HepG2 (cell line): ENCODE results near the gene EZH1. TPM values are rescaled to one million over a fixed set of nuclear protein-coding genes. Genes with fewer than 3 reads are reported as not detected.

Source experiments
- ATF7-NPFF ChIP-seq: sonication (generic); formaldehyde crosslinking; IDR thresholded peaks from 2 replicates; pipeline ENCODE4 v1.8.1; 2023; ENCODE audit warnings: mild to moderate bottlenecking, low read depth, missing genetic modification reagents, moderate library complexity
- ELK4 ChIP-seq: sonication (generic); formaldehyde crosslinking; IDR thresholded peaks from 2 replicates; pipeline ENCODE4 v1.9.0; 2021; ENCODE audit warnings: missing genetic modification reagents, borderline replicate concordance
- ETV5 ChIP-seq: IDR thresholded peaks from 2 replicates; pipeline ENCODE4 v1.6.1; 2018; ENCODE audit warnings: missing biosample characterization, missing genetic modification reagents, inconsistent platforms, borderline replicate concordance
- IKZF4 ChIP-seq: sonication (generic); formaldehyde crosslinking; IDR thresholded peaks from 2 replicates; pipeline ENCODE4 v1.5.1; 2020; ENCODE audit warnings: borderline replicate concordance, mild to moderate bottlenecking, low read depth, missing genetic modification reagents; ENCODE audit errors: not compliant biosample characterization
- JUNB ChIP-seq: sonication (generic); formaldehyde crosslinking; IDR thresholded peaks from 2 replicates; pipeline ENCODE4 v1.8.0; 2022; ENCODE audit warnings: missing genetic modification reagents, mild to moderate bottlenecking, borderline replicate concordance
- MBNL3 ChIP-seq: fragments of 250-450 bp; sonication (Bioruptor Pico); conservative IDR thresholded peaks from 2 replicates; pipeline ENCODE4 v1.8.0; 2022; ENCODE audit warnings: mild to moderate bottlenecking, inconsistent platforms
- PAXIP1 ChIP-seq: sonication (generic); formaldehyde crosslinking; conservative IDR thresholded peaks from 2 replicates; pipeline ENCODE4 v1.4.0; 2020; ENCODE audit warnings: mild to moderate bottlenecking, missing genetic modification reagents, moderate library complexity
- RXRB ChIP-seq: IDR thresholded peaks from 2 replicates; pipeline ENCODE4 v1.6.1; 2016; ENCODE audit warnings: borderline replicate concordance, missing genetic modification reagents, missing compliant biosample characterization
- SP4 ChIP-seq: sonication (generic); formaldehyde crosslinking; IDR thresholded peaks from 2 replicates; pipeline ENCODE4 v1.8.1; 2023; ENCODE audit warnings: mild to moderate bottlenecking, missing genetic modification reagents
- TBP ChIP-seq: sonication (generic); formaldehyde crosslinking; IDR thresholded peaks from 2 replicates; pipeline ENCODE4 v1.5.0; 2020; ENCODE audit warnings: missing genetic modification reagents
- THAP7 ChIP-seq: sonication (generic); formaldehyde crosslinking; IDR thresholded peaks from 2 replicates; pipeline ENCODE4 v1.8.1; 2023; ENCODE audit warnings: mild to moderate bottlenecking, missing genetic modification reagents
- ZIK1 ChIP-seq: sonication (generic); formaldehyde crosslinking; IDR thresholded peaks from 2 replicates; pipeline ENCODE4 v1.5.0; 2020; ENCODE audit warnings: mild to moderate bottlenecking, low read depth, missing genetic modification reagents, borderline replicate concordance
- ZNF441 ChIP-seq: sonication (generic); formaldehyde crosslinking; IDR thresholded peaks from 2 replicates; pipeline ENCODE4 v1.7.0; 2021; ENCODE audit warnings: missing genetic modification reagents, borderline replicate concordance
- polyA plus RNA-seq, 8 experiments: library from polyadenylated mRNA; depleted of rRNA in 3 of 8; stranded (reverse) in 7 of 8; unstranded in 1 of 8; fragments of >200 nt; fragmentation: Illumina TruSeq in 4 of 8; extraction: Trizol in 4 of 8; gene quantifications; 2 replicates each; pipeline versions ENCODE4 v1.2.1 to v1.2.3, GENCODE V29; 2011 to 2016; ENCODE audit warnings: low read depth in 4 of 8, missing spikeins in 1 of 8, mixed read lengths in 1 of 8; ENCODE audit not compliant: insufficient read depth in 1 of 8
- total RNA-seq, 5 experiments: library from RNA; depleted of rRNA; stranded (reverse); fragments of >200 nt; fragmentation: Illumina TruSeq; extraction: Trizol; gene quantifications; 2 replicates each; pipeline ENCODE4 v1.2.3, GENCODE V29; 2016; ENCODE audit warnings: low read depth in 1 of 5
- TF ChIP-seq, protein P1 (sequence below): sonication (generic); formaldehyde crosslinking; IDR thresholded peaks from 2 replicates; pipeline ENCODE4 v1.4.0; 2020; ENCODE audit warnings: mild to moderate bottlenecking, missing genetic modification reagents, borderline replicate concordance
- TF ChIP-seq, protein P2 (sequence below): sonication (generic); formaldehyde crosslinking; IDR thresholded peaks from 2 replicates; pipeline ENCODE4 v1.4.0; 2020; ENCODE audit warnings: missing genetic modification reagents, mild to moderate bottlenecking, borderline replicate concordance

EZH1 gene
- total and polyA plus RNA-seq, 2 of the 13 experiments (the other 11 are each of a cell fraction or from before 2014, with no cell fraction given): 11.6 to 24.0 TPM

DNA sequence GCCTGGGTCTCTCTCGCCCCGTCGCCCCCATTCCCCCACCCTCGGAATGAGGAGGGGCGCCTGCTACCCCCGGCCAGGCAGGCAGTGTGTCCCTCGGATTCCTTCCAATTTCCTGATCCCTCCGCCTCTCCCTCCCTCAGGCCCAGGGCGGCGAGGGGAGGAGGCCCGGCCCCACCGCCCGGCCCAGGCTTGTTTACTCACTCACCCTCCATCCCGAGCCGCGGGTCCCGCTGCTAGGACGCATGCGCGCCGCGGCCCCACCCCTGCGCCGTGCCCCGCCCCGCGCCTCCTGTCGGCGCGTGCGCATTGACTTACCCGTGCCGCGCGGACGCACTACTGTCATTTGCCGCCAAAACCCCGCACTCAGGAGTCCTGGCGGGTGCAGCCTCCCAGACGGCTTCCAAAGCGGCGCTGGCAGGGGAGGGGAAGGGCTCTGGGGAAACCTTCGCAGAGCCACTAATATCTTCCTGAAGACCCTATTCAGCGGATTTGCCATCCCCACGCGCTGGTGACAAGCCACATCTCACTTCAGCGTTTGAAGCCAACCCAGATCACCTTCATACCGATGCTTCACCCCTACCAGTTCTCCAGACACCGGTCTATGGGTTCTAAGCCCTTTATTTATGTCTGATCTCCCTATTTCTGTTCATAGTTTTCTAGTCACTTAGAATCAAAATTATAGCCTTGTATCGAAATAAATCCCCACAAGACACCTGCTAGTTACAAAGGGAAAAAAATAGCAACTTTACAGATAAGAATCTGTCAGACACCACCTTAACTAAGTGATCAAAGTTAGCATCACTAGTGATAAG is at the start of gene EZH1 (continued):
- TF ChIP-seq ELK4 (CRISPR knock-in tag): no peak
- TF ChIP-seq, protein P1, sequence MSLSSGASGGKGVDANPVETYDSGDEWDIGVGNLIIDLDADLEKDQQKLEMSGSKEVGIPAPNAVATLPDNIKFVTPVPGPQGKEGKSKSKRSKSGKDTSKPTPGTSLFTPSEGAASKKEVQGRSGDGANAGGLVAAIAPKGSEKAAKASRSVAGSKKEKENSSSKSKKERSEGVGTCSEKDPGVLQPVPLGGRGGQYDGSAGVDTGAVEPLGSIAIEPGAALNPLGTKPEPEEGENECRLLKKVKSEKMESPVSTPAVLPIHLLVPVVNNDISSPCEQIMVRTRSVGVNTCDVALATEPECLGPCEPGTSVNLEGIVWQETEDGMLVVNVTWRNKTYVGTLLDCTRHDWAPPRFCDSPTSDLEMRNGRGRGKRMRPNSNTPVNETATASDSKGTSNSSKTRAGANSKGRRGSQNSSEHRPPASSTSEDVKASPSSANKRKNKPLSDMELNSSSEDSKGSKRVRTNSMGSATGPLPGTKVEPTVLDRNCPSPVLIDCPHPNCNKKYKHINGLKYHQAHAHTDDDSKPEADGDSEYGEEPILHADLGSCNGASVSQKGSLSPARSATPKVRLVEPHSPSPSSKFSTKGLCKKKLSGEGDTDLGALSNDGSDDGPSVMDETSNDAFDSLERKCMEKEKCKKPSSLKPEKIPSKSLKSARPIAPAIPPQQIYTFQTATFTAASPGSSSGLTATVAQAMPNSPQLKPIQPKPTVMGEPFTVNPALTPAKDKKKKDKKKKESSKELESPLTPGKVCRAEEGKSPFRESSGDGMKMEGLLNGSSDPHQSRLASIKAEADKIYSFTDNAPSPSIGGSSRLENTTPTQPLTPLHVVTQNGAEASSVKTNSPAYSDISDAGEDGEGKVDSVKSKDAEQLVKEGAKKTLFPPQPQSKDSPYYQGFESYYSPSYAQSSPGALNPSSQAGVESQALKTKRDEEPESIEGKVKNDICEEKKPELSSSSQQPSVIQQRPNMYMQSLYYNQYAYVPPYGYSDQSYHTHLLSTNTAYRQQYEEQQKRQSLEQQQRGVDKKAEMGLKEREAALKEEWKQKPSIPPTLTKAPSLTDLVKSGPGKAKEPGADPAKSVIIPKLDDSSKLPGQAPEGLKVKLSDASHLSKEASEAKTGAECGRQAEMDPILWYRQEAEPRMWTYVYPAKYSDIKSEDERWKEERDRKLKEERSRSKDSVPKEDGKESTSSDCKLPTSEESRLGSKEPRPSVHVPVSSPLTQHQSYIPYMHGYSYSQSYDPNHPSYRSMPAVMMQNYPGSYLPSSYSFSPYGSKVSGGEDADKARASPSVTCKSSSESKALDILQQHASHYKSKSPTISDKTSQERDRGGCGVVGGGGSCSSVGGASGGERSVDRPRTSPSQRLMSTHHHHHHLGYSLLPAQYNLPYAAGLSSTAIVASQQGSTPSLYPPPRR: 0 out of 2 replicates have a peak, but pooled peaks have one; percentile 59
- peak; percentile 53 for TF ChIP-seq PAXIP1 (CRISPR knock-in tag)
- no peak; the same call in none of the 2 replicates for TF ChIP-seq RXRB (CRISPR knock-in tag)
- TF ChIP-seq SP4 (CRISPR knock-in tag): peak; percentile 81
- TF ChIP-seq IKZF4 (CRISPR knock-in tag): peak; percentile 81
- TF ChIP-seq ETV5 (CRISPR knock-in tag): peak; percentile 53
- peak; percentile 91 for TF ChIP-seq ZIK1
- TF ChIP-seq THAP7 (CRISPR knock-in tag): no peak
- TF ChIP-seq, protein P2, sequence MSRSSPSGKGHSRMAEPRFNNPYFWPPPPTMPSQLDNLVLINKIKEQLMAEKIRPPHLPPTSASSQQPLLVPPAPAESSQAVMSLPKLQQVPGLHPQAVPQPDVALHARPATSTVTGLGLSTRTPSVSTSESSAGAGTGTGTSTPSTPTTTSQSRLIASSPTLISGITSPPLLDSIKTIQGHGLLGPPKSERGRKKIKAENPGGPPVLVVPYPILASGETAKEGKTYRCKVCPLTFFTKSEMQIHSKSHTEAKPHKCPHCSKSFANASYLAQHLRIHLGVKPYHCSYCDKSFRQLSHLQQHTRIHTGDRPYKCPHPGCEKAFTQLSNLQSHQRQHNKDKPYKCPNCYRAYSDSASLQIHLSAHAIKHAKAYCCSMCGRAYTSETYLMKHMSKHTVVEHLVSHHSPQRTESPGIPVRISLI (CRISPR knock-in tag): no peak; the same call in 1 of the 2 replicates
- TF ChIP-seq ATF7-NPFF (CRISPR knock-in tag): peak; percentile 95
- TF ChIP-seq TBP: no peak
- TF ChIP-seq MBNL3 (CRISPR knock-in tag): no peak
- peak; percentile 92 for TF ChIP-seq ZNF441 (CRISPR knock-in tag)
- TF ChIP-seq JUNB (CRISPR knock-in tag): 0 out of 2 replicates have a peak, but pooled peaks have one; percentile 17
